Adrenal gland (tissue), 12 donors: ENCODE measurements around the gene CRB1. TPM values are rescaled to one million over a fixed set of nuclear protein-coding genes. Genes with fewer than 3 reads are reported as not detected.

ENCODE experiments used
- DNase-seq, 7 donors: peaks; one replicate each; pipeline ENCODE4 v3.0.0-alpha.2; 2019 to 2020
- H3K27ac ChIP-seq, 5 donors: fragments of 200-600 bp; sonication (generic) in 4 of 5; 1 replicate in 3 of 5; 2 replicates in 2 of 5; pipeline versions ENCODE4 v1.5.1 to v1.8.0; 2016 to 2020; ENCODE audit warnings: mild to moderate bottlenecking in 1 of 5
- H3K27me3 ChIP-seq: fragments of 200-600 bp; 2 replicates; pipeline ENCODE4 v1.8.0; 2021
- H3K36me3 ChIP-seq, 2 donors: fragments of 200-600 bp; replicated peaks in 1 of 2; 1 replicate in 1 of 2; 2 replicates in 1 of 2; pipeline versions ENCODE4 v1.5.1 to v1.8.0; 2018 to 2022
- H3K4me1 ChIP-seq, 2 donors: fragments of 200-600 bp; replicated peaks in 1 of 2; 1 replicate in 1 of 2; 2 replicates in 1 of 2; pipeline versions ENCODE4 v1.5.1 to v1.8.0; 2018 to 2021
- H3K4me3 ChIP-seq, 4 donors: fragments of 200-600 bp; sonication (generic) in 3 of 4; one replicate each; pipeline ENCODE4 v1.5.1; 2016 to 2018
- H3K9me3 ChIP-seq, 3 donors: fragments of 200-600 bp; sonication (generic) in 1 of 3; replicated peaks in 1 of 3; 1 replicate in 2 of 3; 2 replicates in 1 of 3; pipeline versions ENCODE4 v1.5.1 to v1.8.0; 2016 to 2021
- POLR2A ChIP-seq, 2 donors: fragments of 450-650 bp; IDR thresholded peaks; one replicate each; pipeline ENCODE4 v1.6.1; 2017; ENCODE audit warnings: antibody characterized with exemption in 2 of 2, mild to moderate bottlenecking in 2 of 2, moderate library complexity in 1 of 2
- WGBS, 4 donors: extraction: QIAGEN DNeasy Blood & Tissue Kit in 2 of 4; methylation state at CpG; one replicate each; pipeline versions ENCODE4 v1.1.5 to v1.1.7; 2013 to 2017; 5-methylcytosine and 5-hydroxymethylcytosine counted together
- intact Hi-C, 2 donors: fragments of 100-400 bp; cut with DNase I; formaldehyde crosslinking; loops; one replicate each; pipeline versions ENCODE4 v1.14.1 to v1.15.0; 2022 to 2023
- polyA plus RNA-seq, 3 donors: library from polyadenylated mRNA; stranded (reverse); fragments of 200-250 nt in 2 of 3; fragments of 350-450 nt in 1 of 3; fragmentation: Illumina TruSeq in 1 of 3; extraction: RNeasy Lipid Tissue Mini Kit (QIAGEN cat#74804) in 1 of 3; gene quantifications; one replicate each; pipeline ENCODE4 v1.2.3, GENCODE V29; 2013 to 2014
- total RNA-seq, 9 donors: library from RNA; depleted of rRNA in 4 of 9; stranded (reverse); fragments of >200 nt in 4 of 9; fragments of 120-200 nt in 1 of 9; fragmentation: NEBNext Ultra II Directional in 1 of 9; extraction: Animal tissue kit (Norgen Biotek cat#: 25700) in 1 of 9; gene quantifications; one replicate each; pipeline versions ENCODE4 v1.1.0 to v1.2.4, GENCODE V29; 2013 to 2023
- TF ChIP-seq, protein P1 (sequence below), 6 experiments: fragments of 450-650 bp in 4 of 6; fragments of 200-600 bp in 2 of 6; sonication (generic) in 1 of 6; IDR thresholded peaks; 1 replicate in 5 of 6; 2 replicates in 1 of 6; pipeline versions ENCODE4 v1.5.1 to v1.8.0; 2016 to 2021; ENCODE audit warnings: antibody characterized with exemption in 6 of 6, mild to moderate bottlenecking in 2 of 6, moderate library complexity in 1 of 6
- donor health status: healthy with polysubstance abuse.
- donor health status: Bipolar disorder and iron deficiency.
- donor health status: DM: yes; HTN: yes; CAD: no.
- donor health status: DM: no; HTN: no; CAD: no.
- donor health status: DM: no; HTN: no; CAD: no.
- donor health status: DM: yes; HTN: yes; CAD: no.

Gene CRB1
- total and polyA plus RNA-seq, 12 donors: 0.11 to 0.92 (median 0.39) TPM; not detected in 2

DNA sequence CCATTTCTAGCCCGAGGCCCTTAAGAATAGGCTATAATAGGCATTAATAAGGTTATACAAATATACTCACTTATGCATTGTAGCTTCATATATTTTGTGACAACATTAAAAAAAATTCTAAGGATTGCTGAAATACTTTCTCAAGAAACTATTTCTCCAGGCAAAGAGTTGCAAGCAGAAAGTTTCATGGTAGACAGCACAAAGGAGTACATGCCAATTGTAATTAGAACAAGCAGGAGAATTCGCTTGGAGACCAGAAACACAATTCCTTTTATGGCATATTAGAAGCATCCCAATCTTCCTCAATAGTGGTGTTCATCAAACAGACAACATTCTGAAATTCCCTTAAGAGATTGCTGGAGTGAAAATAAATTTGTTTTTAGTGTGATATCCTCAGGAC is 122.8 kb downstream of the CRB1 start:
- H3K4me1 ChIP-seq: no peaks in the 10 kb centered on the region
- H3K9me3 ChIP-seq: no peaks in the 10 kb centered on the region
- no peaks in the 10 kb centered on the region for H3K36me3 ChIP-seq
- intact Hi-C loops: no loop called here
- 39 to 77% (median 44%) methylated on average over 2 of the region's 2 CpGs for WGBS, 4 donors
- DNase-seq: no peak
- TF ChIP-seq, protein P1, sequence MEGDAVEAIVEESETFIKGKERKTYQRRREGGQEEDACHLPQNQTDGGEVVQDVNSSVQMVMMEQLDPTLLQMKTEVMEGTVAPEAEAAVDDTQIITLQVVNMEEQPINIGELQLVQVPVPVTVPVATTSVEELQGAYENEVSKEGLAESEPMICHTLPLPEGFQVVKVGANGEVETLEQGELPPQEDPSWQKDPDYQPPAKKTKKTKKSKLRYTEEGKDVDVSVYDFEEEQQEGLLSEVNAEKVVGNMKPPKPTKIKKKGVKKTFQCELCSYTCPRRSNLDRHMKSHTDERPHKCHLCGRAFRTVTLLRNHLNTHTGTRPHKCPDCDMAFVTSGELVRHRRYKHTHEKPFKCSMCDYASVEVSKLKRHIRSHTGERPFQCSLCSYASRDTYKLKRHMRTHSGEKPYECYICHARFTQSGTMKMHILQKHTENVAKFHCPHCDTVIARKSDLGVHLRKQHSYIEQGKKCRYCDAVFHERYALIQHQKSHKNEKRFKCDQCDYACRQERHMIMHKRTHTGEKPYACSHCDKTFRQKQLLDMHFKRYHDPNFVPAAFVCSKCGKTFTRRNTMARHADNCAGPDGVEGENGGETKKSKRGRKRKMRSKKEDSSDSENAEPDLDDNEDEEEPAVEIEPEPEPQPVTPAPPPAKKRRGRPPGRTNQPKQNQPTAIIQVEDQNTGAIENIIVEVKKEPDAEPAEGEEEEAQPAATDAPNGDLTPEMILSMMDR (IDR thresholded peaks at IDR 0.05): no peak
- no peak for TF ChIP-seq POLR2A (IDR thresholded peaks at IDR 0.05)
- H3K27me3 ChIP-seq: no peaks in the 10 kb centered on the region
- no peak overlapping the region for H3K4me3 ChIP-seq
- H3K27ac ChIP-seq: no peak overlapping the region

GRCh38 chr1:197391303-197392226 is 123.5 kb downstream of the CRB1 start:
- no peak overlapping the region for H3K27ac ChIP-seq
- H3K9me3 ChIP-seq: no peaks in the 10 kb centered on the region
- TF ChIP-seq POLR2A (IDR thresholded peaks at IDR 0.05): no peak
- TF ChIP-seq, protein P1 (IDR thresholded peaks at IDR 0.05): no peak
- no peaks in the 10 kb centered on the region for H3K4me1 ChIP-seq
- DNase-seq: no peak
- H3K27me3 ChIP-seq: no peaks in the 10 kb centered on the region
- no peak overlapping the region for H3K4me3 ChIP-seq
- intact Hi-C loops: no loop called here
- H3K36me3 ChIP-seq: no peaks in the 10 kb centered on the region
- WGBS, 4 donors: 55 to 73% (median 64%) methylated on average over 3 of the region's 3 CpGs

DNA sequence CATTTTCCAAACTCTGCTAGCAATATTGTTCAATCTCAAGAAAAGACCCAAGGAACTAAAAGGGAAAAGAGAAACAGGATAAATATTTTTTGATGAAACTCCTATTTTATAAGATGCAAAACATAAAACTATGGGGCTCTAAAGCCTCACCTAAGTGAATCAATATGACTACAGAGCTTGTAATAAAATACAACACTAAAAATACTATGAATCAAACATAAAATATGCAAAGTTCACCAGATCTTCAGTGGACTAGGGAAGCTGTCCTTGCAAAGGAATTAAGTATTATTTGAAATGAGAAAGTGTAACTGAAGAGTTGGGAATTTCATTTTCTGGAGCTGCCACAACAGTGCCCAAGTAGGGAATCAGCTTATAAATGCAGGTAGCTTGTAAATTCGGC is 124.5 kb downstream of the CRB1 start:
- Histone ChIP-seq H3K4me1 (no peaks in the 10 kb centered on the region), H3K36me3 (no peaks in the 10 kb centered on the region), H3K9me3 (no peaks in the 10 kb centered on the region), H3K4me3 (no peak overlapping the region), H3K27me3 (no peaks in the 10 kb centered on the region), H3K27ac (no peak overlapping the region)
- intact Hi-C loops: no loop called here
- TF ChIP-seq POLR2A (IDR thresholded peaks at IDR 0.05): no peak
- TF ChIP-seq, protein P1 (IDR thresholded peaks at IDR 0.05): no peak
- 45 to 67% (median 52%) methylated on average over 1 of the region's 1 CpG for WGBS, 4 donors
- no peak for DNase-seq

DNA sequence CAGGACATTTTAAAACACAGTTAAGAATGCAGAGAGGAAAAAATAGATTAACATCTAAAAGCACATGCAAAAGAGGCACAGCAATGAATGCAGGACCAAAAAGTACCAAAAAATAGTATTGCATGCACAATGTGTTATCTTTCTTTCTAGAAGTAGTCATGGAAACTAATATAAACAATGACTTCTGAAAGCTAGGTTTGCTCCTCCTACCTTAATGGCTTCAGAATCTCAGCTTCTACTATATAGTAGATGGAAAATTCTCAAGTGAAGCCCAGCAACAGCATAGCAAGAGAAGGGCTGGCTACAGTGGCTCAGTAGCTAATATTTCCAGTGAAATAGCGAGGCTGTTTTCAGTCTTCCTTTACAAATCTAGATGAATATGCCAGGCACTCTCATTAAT is 125.1 kb downstream of the CRB1 start:
- 73 to 86% (median 83%) methylated on average over 1 of the region's 1 CpG for whole genome bisulfite sequencing, 4 donors
- H3K27me3 ChIP-seq: no peaks in the 10 kb centered on the region
- no peak overlapping the region for H3K27ac ChIP-seq
- no peaks in the 10 kb centered on the region for H3K36me3 ChIP-seq
- H3K4me1 ChIP-seq: no peaks in the 10 kb centered on the region
- no peak for TF ChIP-seq POLR2A (IDR thresholded peaks at IDR 0.05)
- TF ChIP-seq, protein P1 (IDR thresholded peaks at IDR 0.05): no peak
- no peak for DNase-seq
- H3K4me3 ChIP-seq: no peak overlapping the region
- intact Hi-C loops: no loop called here
- no peaks in the 10 kb centered on the region for H3K9me3 ChIP-seq
